Right ventricle myocardium inferior (tissue), 1 donor: ENCODE results near the gene TMEM109. TPM values are rescaled to one million over a fixed set of nuclear protein-coding genes. Genes with fewer than 3 reads are reported as not detected.

Experiments
- ATAC-seq: fragments of 200-7000 bp; cut with Tn5 transposase; one replicate; pipeline ENCODE4 v1.9.1; 2020; ENCODE audit warnings: mild to moderate bottlenecking, moderate library complexity
- DNase-seq: peaks from one replicate; pipeline ENCODE4 v3.0.0; 2021; ENCODE audit errors: missing footprints
- intact Hi-C: fragments of 100-400 bp; cut with DNase I; formaldehyde crosslinking; loops from one replicate; pipeline ENCODE4 v1.11.0; 2022
- total RNA-seq: library from RNA; stranded (reverse); fragmentation: NEBNext Ultra II Directional; extraction: Animal tissue kit (Norgen Biotek cat#: 25700); gene quantifications from one replicate; pipeline ENCODE4 v1.2.1, GENCODE V29; 2021
- donor health status: DM: no; HTN: yes; CAD: no; lungs with severe emphysema.

Gene TMEM109
- total RNA-seq, 1 donor from 2014 or later: 97.5 TPM

- DNase-seq: no peak
- intact Hi-C loops: no loop called here
- no peak for ATAC-seq
Measured at GRCh38 chr11:60875366-60876167, 38.4 kb upstream of the TMEM109 start.

- intact Hi-C loops: no loop called here
- no peak for ATAC-seq
- DNase-seq: no peak
Measured at GRCh38 chr11:60876168-60876485, 37.8 kb upstream of the TMEM109 start.

GRCh38 chr11:60878245-60879101 lies 35.5 kb upstream of the TMEM109 start:
- DNase-seq: no peak
- intact Hi-C loops: no loop called here

GRCh38 chr11:60879104-60879503 lies 34.9 kb upstream of the TMEM109 start:
- ATAC-seq: no peak
- intact Hi-C loops: no loop called here
- DNase-seq: no peak

More at GRCh38 chr11:60878245-60879101, 35.5 kb upstream of the TMEM109 start:
- peak; percentile 80 for ATAC-seq

- intact Hi-C loops: no loop called here
- DNase-seq: no peak
- no peak for ATAC-seq
Measured at GRCh38 chr11:60879971-60880588, 33.9 kb upstream of the TMEM109 start.

GRCh38 chr11:60880643-60881282 lies 33.2 kb upstream of the TMEM109 start:
- DNase-seq (no peak), ATAC-seq (no peak)

GRCh38 chr11:60887556-60887955 lies 26.4 kb upstream of the TMEM109 start:
- DNase-seq (no peak), ATAC-seq (peak; percentile 77)
- intact Hi-C loops: loop anchor here (1.0 kb wide), 1 partner anchor 56 kb away; no protein-coding TSS in a partner anchor

More at GRCh38 chr11:60880643-60881282, 33.2 kb upstream of the TMEM109 start:
- intact Hi-C loops: no loop called here

- intact Hi-C loops: no loop called here
- DNase-seq (no peak), ATAC-seq (no peak)
Measured at GRCh38 chr11:60889869-60890311, 24.1 kb upstream of the TMEM109 start.

- intact Hi-C loops: no loop called here
- no peak for DNase-seq
- ATAC-seq: no peak
Measured at GRCh38 chr11:60890696-60891095, 23.3 kb upstream of the TMEM109 start.

- intact Hi-C loops: no loop called here
- ATAC-seq (peak; percentile 6), DNase-seq (no peak)
Measured at GRCh38 chr11:60891103-60891741, 22.7 kb upstream of the TMEM109 start.

GRCh38 chr11:60895687-60896086 lies 18.3 kb upstream of the TMEM109 start:
- DNase-seq (no peak), ATAC-seq (no peak)
- intact Hi-C loops: no loop called here

GRCh38 chr11:60897496-60897895 lies 16.5 kb upstream of the TMEM109 start:
- ATAC-seq: no peak
- DNase-seq: no peak
- intact Hi-C loops: no loop called here

- ATAC-seq (peak; percentile 66), DNase-seq (no peak)
- intact Hi-C loops: loop anchor here (1.0 to 2.0 kb wide), 2 partner anchors 68 to 124 kb away; no protein-coding TSS in a partner anchor
Measured at GRCh38 chr11:60899046-60899936, 14.7 kb upstream of the TMEM109 start.

GRCh38 chr11:60899977-60900376 lies 14.0 kb upstream of the TMEM109 start:
- intact Hi-C loops: loop anchor here (1.0 to 2.0 kb wide), 2 partner anchors 69 to 125 kb away; no protein-coding TSS in a partner anchor
- ATAC-seq (no peak), DNase-seq (no peak)

GRCh38 chr11:60900673-60901404 lies 13.1 kb upstream of the TMEM109 start:
- no peak for DNase-seq
- no peak for ATAC-seq
- intact Hi-C loops: no loop called here

GRCh38 chr11:60902625-60903024 lies 11.3 kb upstream of the TMEM109 start:
- ATAC-seq: no peak
- intact Hi-C loops: no loop called here
- no peak for DNase-seq

- ATAC-seq (no peak), DNase-seq (no peak)
- intact Hi-C loops: no loop called here
Measured at GRCh38 chr11:60905047-60905446, 8.9 kb upstream of the TMEM109 start.
